GM12875 (cell line): Measurements from ENCODE around the gene LCK.
"Not testable (repeated sequence)": the region's sequence is repeated elsewhere in the genome, so short reads cannot be mapped to it uniquely, and the experiment has no call there.

ENCODE experiments used
- H3K4me3 ChIP-seq: one replicate; pipeline ENCODE4 v1.5.1; 2011; ENCODE audit warnings: low read depth, low read length, control low read depth
- CTCF ChIP-seq: IDR thresholded peaks from 2 replicates; pipeline ENCODE4 v1.5.1; 2011; ENCODE audit warnings: low read depth, mild to moderate bottlenecking, control low read depth, inconsistent platforms, low read length, moderate library complexity, borderline replicate concordance; ENCODE audit not compliant: insufficient read depth

The LCK gene

GRCh38 chr1:32276032-32276782 is 25.1 kb downstream of the LCK start:
- TF ChIP-seq CTCF, result no peak
- no peak overlapping the region for H3K4me3 ChIP-seq

- not testable (repeated sequence) for H3K4me3 ChIP-seq
Observed at GRCh38 chr1:32284777-32285176, 33.7 kb downstream of the LCK start.

GRCh38 chr1:32285658-32286057 is 34.6 kb downstream of the LCK start:
- H3K4me3 ChIP-seq, result no peak overlapping the region
- TF ChIP-seq CTCF, result no peak

- no peak overlapping the region for H3K4me3 ChIP-seq
- no peak for TF ChIP-seq CTCF
Observed at GRCh38 chr1:32286763-32287162, 35.7 kb downstream of the LCK start.

GRCh38 chr1:32289256-32289655 is 38.2 kb downstream of the LCK start:
- no peak overlapping the region for H3K4me3 ChIP-seq
- no peak for TF ChIP-seq CTCF

GRCh38 chr1:32291145-32291707 is 40.2 kb downstream of the LCK start:
- peak overlapping the region; percentile 94 for H3K4me3 ChIP-seq
- no peak for TF ChIP-seq CTCF

GRCh38 chr1:32291708-32292538 is 40.9 kb downstream of the LCK start, which contains the start of gene HDAC1:
TSS of gene HDAC1 (plus strand) at chr1:32292083. CDS start at chr1:32292170, 87 bp downstream.
- H3K4me3 ChIP-seq, result peak within 1 kb of the TSS; percentile 94
- TF ChIP-seq CTCF, result no peak

- not testable (repeated sequence) for H3K4me3 ChIP-seq
Observed at GRCh38 chr1:32298211-32298610, 47.1 kb downstream of the LCK start.
